Type B pancreatic cell (in vitro differentiated cells): ENCODE data around the gene GBP1. TPM values are rescaled to one million over a fixed set of nuclear protein-coding genes. Genes with fewer than 3 reads are reported as not detected.

Experiments used
- DNase-seq: peaks from one replicate; pipeline ENCODE4 v3.0.0; 2021; ENCODE audit warnings: mixed read lengths; ENCODE audit not compliant: unreplicated experiment; ENCODE audit errors: extremely low spot score
- H3K27ac Mint-ChIP-seq: 2 replicates; pipeline ENCODE4 v1.8.0; 2021; ENCODE audit warnings: mild to moderate bottlenecking, mixed read lengths
- H3K27me3 Mint-ChIP-seq: 2 replicates; pipeline ENCODE4 v1.8.0; 2021; ENCODE audit warnings: mixed read lengths
- H3K36me3 Mint-ChIP-seq: 2 replicates; pipeline ENCODE4 v1.8.0; 2021; ENCODE audit warnings: mixed read lengths
- H3K4me1 Mint-ChIP-seq: one replicate; pipeline ENCODE4 v1.8.0; 2021; ENCODE audit warnings: mixed read lengths; ENCODE audit not compliant: unreplicated experiment
- H3K4me3 Mint-ChIP-seq: 2 replicates; pipeline ENCODE4 v1.8.0; 2021; ENCODE audit warnings: mild to moderate bottlenecking, mixed read lengths
- H3K9me3 Mint-ChIP-seq: 2 replicates; pipeline ENCODE4 v1.8.0; 2021; ENCODE audit warnings: mixed read lengths
- total RNA-seq: library from RNA; stranded (reverse); gene quantifications from 2 replicates; pipeline ENCODE4 v1.2.1, GENCODE V29; 2021; ENCODE audit warnings: low replicate concordance
- TF ChIP-seq, protein P1 (sequence below): fragments of 200-600 bp; sonication (generic); conservative IDR thresholded peaks from 2 replicates; pipeline ENCODE4 v1.5.0; 2021; ENCODE audit warnings: antibody characterized with exemption, mild to moderate bottlenecking

GBP1 gene
- total RNA-seq, 1 donor from 2014 or later, result 16.0 TPM

DNA sequence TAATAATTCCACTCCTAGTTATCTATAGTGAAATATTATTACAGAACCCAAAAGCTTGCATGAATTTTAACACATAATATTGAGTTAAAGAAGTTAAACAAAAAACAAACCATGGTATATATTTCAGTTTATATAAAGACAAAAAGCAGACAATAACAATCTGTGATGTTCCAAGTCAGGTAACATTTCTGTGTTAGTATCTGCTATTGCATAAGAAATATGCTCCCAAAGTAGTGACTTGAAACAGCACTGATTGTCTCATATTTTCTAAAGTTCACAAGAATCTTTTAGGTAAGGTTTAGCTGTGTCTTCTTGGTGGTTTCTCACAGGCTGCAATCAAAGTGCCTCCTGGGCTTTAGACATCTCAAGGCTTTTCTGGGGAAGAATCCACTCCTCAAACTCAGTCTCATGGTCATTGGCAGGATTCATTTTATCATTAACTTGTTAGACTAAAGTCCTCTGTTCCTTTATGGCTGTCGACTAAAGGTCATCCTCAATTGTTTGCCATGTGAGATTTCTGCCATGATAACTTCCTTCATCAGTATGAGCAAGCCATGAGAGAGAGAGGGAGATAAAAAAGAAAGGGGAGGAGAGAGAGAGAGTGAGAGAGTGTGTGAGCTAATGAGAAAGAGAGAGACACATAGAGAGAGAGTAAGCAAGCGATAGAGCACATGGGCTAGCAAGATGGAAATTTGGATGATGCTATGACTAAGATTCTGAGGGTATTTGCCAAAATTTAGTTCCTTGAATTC lies 19.9 kb downstream of the GBP1 start:
- H3K9me3 Mint-ChIP-seq, result no peaks in the 10 kb centered on the region
- TF ChIP-seq, protein P1, sequence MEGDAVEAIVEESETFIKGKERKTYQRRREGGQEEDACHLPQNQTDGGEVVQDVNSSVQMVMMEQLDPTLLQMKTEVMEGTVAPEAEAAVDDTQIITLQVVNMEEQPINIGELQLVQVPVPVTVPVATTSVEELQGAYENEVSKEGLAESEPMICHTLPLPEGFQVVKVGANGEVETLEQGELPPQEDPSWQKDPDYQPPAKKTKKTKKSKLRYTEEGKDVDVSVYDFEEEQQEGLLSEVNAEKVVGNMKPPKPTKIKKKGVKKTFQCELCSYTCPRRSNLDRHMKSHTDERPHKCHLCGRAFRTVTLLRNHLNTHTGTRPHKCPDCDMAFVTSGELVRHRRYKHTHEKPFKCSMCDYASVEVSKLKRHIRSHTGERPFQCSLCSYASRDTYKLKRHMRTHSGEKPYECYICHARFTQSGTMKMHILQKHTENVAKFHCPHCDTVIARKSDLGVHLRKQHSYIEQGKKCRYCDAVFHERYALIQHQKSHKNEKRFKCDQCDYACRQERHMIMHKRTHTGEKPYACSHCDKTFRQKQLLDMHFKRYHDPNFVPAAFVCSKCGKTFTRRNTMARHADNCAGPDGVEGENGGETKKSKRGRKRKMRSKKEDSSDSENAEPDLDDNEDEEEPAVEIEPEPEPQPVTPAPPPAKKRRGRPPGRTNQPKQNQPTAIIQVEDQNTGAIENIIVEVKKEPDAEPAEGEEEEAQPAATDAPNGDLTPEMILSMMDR, result no peak
- H3K36me3 Mint-ChIP-seq, result peaks cover 3% of the 10 kb centered on the region
- no peak overlapping the region for H3K27ac Mint-ChIP-seq
- H3K27me3 Mint-ChIP-seq, result no peaks in the 10 kb centered on the region
- no peak overlapping the region for H3K4me3 Mint-ChIP-seq
- peaks cover 3% of the 10 kb centered on the region for H3K4me1 Mint-ChIP-seq
- DNase-seq, result no peak

DNA sequence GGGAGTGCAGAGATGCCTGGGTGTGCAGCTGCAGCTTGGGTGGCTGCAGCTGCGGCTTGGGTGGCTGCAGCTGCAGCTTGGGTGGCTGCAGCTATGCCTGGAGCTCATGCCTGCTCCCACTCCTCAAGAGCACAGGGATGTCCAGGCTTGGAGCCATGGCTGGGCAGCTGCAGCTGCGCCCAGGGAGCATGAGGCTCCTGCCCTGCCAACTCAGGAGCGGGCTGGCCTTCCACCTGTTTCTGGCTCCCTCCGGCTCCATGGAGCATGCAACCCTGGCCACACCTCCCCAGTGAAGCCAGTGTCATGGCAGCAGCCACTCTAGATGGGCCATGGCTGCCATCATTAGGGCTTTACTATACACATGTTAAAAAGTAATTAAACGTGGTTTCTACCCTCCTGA lies 21.1 kb downstream of the GBP1 start:
- Mint-ChIP-seq H3K36me3 (no peaks in the 10 kb centered on the region), H3K9me3 (no peaks in the 10 kb centered on the region), H3K27ac (no peak overlapping the region), H3K4me3 (no peak overlapping the region), H3K27me3 (no peaks in the 10 kb centered on the region), H3K4me1 (no peaks in the 10 kb centered on the region)
- TF ChIP-seq, protein P1, result no peak
- no peak for DNase-seq

GRCh38 chr1:89042491-89042890 lies 22.5 kb downstream of the GBP1 start:
- H3K4me3 Mint-ChIP-seq, result no peak overlapping the region
- DNase-seq, result no peak
- no peaks in the 10 kb centered on the region for H3K4me1 Mint-ChIP-seq
- no peaks in the 10 kb centered on the region for H3K36me3 Mint-ChIP-seq
- H3K27me3 Mint-ChIP-seq, result no peaks in the 10 kb centered on the region
- H3K9me3 Mint-ChIP-seq, result no peaks in the 10 kb centered on the region
- H3K27ac Mint-ChIP-seq, result no peak overlapping the region
- TF ChIP-seq, protein P1, result no peak

- Mint-ChIP-seq H3K27ac (no peak overlapping the region), H3K4me3 (no peak overlapping the region), H3K9me3 (no peaks in the 10 kb centered on the region), H3K4me1 (no peaks in the 10 kb centered on the region), H3K27me3 (no peaks in the 10 kb centered on the region), H3K36me3 (no peaks in the 10 kb centered on the region)
- TF ChIP-seq, protein P1, result no peak
- no peak for DNase-seq
Measured at GRCh38 chr1:89041721-89042120, 23.3 kb downstream of the GBP1 start.

DNA sequence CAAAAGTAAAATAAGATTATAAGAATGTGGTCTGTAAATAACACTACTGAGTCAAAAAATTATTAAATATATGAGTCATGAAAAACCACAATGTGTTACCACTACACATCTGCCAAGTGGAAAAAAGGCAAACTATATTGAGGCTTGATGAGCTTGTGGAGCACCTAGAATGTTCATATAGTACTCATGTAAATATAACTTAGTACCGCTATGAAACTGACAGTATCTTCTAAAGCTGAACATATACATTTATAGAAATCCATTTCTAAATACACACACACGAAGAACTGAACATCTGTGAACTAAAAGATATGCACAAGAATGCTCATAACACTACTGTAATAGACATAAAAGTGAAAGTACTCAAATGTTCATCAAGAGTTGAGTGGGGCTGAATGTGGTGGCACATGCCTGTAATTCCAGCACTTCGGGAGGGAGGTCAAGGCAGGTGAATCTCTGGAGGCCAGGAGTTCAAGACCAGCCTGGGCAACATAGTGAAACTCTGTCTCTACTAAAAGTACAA lies 23.8 kb downstream of the GBP1 start:
- H3K36me3 Mint-ChIP-seq, result no peaks in the 10 kb centered on the region
- no peaks in the 10 kb centered on the region for H3K9me3 Mint-ChIP-seq
- no peaks in the 10 kb centered on the region for H3K4me1 Mint-ChIP-seq
- H3K4me3 Mint-ChIP-seq, result no peak overlapping the region
- TF ChIP-seq, protein P1, result no peak
- H3K27ac Mint-ChIP-seq, result no peak overlapping the region
- no peaks in the 10 kb centered on the region for H3K27me3 Mint-ChIP-seq
- no peak for DNase-seq
